IPS DF 4.7 (cell line): Measurements from ENCODE around the gene BACH2.
"Not testable (repeated sequence)": the region's sequence is repeated elsewhere in the genome, so short reads cannot be mapped to it uniquely, and the experiment has no call there.

Source experiments
- DNase-seq: peaks from one replicate; pipeline ENCODE4 v3.0.0-alpha.2; 2013; ENCODE audit warnings: low spot score; ENCODE audit errors: extremely low read depth

BACH2 gene

DNA sequence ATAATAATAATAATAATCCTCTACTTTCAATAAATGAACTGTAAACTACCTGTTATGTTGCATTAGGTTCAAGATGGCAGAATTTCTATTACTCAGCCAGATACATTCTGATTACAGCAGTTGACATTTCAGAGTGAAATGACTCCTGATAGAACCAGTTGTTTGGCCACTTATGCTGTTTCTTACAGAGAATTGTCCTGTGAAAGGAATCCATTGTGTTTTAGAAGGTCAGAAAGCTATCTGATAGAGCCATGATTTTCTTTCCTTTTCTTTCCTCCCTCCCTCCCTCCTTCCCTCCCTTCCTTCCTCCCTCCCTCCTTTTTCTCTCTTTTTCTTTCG is 385.8 kb downstream of the BACH2 start:
- DNase-seq, result no peak

GRCh38 chr6:89910001-89910901 is 386.4 kb downstream of the BACH2 start:
- not testable (repeated sequence) for DNase-seq

GRCh38 chr6:89895276-89895874 is 401.3 kb downstream of the BACH2 start:
- peak; percentile 28 for DNase-seq

DNA sequence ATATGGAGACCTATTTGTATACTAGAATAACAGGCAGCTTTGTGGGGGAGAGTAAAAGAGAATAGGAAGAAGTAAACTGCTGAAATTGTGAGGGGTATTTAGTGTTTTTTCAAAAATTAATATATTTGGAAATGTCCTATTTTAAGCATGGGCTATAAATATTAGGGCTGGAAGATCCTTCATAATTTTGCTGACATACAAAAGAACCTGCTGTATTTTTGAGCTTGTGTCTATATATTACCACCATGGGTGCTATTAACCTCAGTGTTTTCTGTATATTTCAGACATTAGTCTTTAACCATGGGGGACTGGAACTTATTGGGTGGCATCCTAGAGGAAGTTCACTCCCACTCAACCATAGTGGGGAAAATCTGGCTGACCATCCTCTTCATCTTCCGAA is 402.5 kb downstream of the BACH2 start, which contains the start of gene GJA10:
Gene GJA10, plus strand, starts transcription at position 301 of the 400 bp plus-strand sequence. Its CDS starts 0 bp downstream, at position 301.
- DNase-seq, result no peak

- not testable (repeated sequence) for DNase-seq
Observed at GRCh38 chr6:89892577-89892976, 404.1 kb downstream of the BACH2 start.

DNA sequence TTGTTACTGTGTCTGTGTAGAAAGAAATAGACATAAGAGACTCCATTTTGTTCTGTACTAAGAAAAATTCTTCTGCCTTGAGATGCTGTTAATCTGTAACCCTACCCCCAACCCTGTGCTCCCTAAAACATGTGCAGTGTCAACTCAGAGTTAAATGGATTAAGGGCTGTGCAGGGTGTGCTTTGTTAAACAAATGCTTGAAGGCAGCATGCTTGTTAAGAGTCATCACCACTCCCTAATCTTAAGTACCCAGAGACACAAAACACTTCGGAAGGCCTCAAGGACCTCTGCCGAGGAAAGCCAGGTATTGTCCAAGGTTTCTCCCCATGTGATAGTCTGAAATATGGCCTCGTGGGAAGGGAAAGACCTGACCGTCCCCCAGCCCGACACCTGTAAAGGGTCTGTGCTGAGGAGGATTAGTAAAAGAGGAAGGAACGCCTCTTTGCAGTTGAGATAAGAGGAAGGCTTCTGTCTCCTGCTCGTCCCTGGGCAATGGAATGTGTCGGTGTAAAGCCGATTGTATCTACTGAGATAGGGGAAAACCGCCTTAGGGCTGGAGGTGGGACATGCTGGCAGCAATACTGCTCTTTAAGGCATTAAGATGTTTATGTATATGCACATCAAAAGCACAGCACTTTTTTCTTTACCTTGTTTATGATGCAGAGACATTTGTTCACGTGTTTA is 405.7 kb downstream of the BACH2 start:
- not testable (repeated sequence) for DNase-seq

GRCh38 chr6:89888871-89889270 is 407.8 kb downstream of the BACH2 start:
- no peak for DNase-seq

GRCh38 chr6:89888138-89888514 is 408.5 kb downstream of the BACH2 start:
- DNase-seq, result no peak

DNA sequence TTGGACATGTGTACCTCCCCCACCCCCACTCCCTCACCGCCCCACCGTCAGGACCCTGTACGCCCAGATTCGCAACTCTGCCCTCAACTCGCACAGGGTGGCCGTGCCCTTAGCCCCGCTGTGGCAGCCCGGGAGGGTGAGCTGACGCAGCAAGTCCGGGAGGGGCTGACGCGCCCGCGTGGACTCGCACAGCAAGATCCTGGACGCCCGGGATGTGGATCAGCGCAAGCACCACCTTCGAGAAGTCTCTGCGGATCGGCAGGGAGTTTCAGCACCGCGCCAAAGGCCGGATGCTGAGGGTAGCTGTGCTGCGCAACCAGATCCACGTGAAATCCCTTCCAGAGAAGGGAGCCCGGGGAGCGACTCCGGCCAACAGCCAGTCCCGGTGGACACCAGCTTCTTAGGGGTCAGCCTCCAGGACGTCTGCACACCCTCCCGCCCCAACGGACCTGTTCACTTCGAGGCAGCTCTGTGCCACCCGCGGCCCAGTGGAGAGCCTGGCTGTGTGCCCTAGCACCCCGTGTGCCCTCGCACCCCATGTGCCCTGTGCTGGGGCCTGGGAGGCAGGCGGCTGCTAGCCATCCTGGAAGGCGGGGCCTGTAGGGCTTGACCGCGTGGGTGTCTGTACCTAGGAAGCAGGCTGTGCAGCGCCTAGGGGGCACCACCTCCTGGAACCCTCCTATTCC is 409.0 kb downstream of the BACH2 start:
- no peak for DNase-seq

- no peak for DNase-seq
Observed at GRCh38 chr6:89886378-89887120, 410.1 kb downstream of the BACH2 start.
